ENCODE data around the gene RRN3.
"Not testable (repeated sequence)": the region's sequence is repeated elsewhere in the genome, so short reads cannot be mapped to it uniquely, and the experiment has no call there.

RRN3 gene

GRCh38 chr16:15130943-15131700 is 37.0 kb upstream of the RRN3 start:
- H3K4me3 Mint-ChIP-seq; H3K36me3 Mint-ChIP-seq; H3K4me1 Mint-ChIP-seq (ENCODE audit: low read depth); H3K27ac Mint-ChIP-seq; H3K9me3 Mint-ChIP-seq (ENCODE audit: low read depth); H3K27me3 Mint-ChIP-seq: not testable (repeated sequence)

DNA sequence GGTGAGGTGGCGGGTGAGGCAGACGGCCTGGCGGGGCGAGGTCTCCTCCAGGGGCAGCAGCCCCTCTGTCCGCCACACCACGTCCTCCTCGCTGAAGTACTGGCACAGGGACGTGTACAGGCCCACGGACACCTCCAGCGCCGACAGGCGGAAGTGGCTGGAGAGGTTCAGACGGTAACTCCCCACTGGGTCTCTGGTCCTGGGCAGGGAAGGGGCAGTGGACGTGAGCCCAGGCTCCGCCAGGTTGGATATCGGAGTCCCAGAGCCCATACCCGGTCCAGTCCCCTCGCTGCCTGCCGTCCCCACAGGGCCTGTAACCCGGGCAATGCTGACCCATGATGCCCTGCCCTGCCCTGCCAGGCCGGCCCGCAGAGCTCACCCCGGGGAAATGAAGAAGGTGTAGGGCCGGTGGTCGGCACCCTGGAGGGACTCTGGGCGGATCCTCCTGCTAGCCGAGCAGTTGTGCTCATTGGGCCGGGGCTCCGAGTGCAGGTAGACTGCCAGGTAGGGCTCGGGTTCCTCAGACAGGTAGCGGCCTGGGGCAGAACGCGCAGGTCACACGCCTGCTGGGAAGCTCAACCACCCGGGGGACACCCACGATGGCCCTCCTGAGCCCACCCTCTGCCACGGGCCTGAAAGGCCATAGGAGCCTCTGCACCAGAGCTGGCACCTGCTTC is 36.3 kb upstream of the RRN3 start:
- not testable (repeated sequence) for H3K27me3 Mint-ChIP-seq; H3K4me3 Mint-ChIP-seq; H3K36me3 Mint-ChIP-seq; H3K9me3 Mint-ChIP-seq (ENCODE audit: low read depth); H3K4me1 Mint-ChIP-seq (ENCODE audit: low read depth); H3K27ac Mint-ChIP-seq

GRCh38 chr16:15127641-15128425 is 33.8 kb upstream of the RRN3 start:
- H3K4me1 Mint-ChIP-seq (ENCODE audit: low read depth); H3K36me3 Mint-ChIP-seq; H3K9me3 Mint-ChIP-seq (ENCODE audit: low read depth); H3K27ac Mint-ChIP-seq; H3K4me3 Mint-ChIP-seq; H3K27me3 Mint-ChIP-seq: not testable (repeated sequence)

DNA sequence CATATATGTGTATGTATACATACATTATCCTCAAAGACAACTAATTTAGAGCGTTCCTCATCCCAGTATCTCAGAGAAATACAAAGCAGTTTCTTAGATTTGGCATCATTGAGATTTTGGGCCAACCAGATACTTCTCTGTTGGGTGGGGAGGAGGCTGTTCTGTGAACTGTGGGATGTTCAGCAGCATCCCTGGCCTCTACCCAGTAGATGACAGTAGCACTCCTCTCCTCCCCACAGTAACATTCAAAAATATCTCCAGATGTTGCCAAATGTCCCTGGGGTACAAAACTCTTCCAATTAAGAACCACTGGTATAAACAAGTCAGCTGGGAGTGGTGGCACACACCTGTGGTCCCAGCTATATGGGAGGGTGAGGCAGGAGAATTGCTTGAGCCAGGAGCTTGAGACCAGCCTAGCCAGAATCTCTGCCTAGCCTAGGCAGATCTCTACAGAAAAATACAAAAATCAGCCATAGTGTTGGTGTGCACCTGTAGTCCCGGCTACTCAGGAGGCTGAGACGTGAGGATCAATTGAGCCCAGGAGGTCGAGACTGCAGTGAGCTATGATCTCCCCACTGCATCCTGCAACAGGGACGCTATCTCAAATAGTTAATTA is 6.4 kb upstream of the RRN3 start:
- H3K36me3 Mint-ChIP-seq; H3K27me3 Mint-ChIP-seq; H3K4me3 Mint-ChIP-seq; H3K4me1 Mint-ChIP-seq (ENCODE audit: low read depth); H3K27ac Mint-ChIP-seq; H3K9me3 Mint-ChIP-seq (ENCODE audit: low read depth): not testable (repeated sequence)

- H3K4me3 Mint-ChIP-seq; H3K9me3 Mint-ChIP-seq (ENCODE audit: low read depth); H3K27me3 Mint-ChIP-seq; H3K36me3 Mint-ChIP-seq; H3K4me1 Mint-ChIP-seq (ENCODE audit: low read depth); H3K27ac Mint-ChIP-seq: not testable (repeated sequence)
Observed at GRCh38 chr16:15099366-15099909, 5.4 kb upstream of the RRN3 start.

GRCh38 chr16:15096583-15096972 is 2.5 kb upstream of the RRN3 start:
- H3K9me3 Mint-ChIP-seq (ENCODE audit: low read depth); H3K27ac Mint-ChIP-seq; H3K27me3 Mint-ChIP-seq; H3K36me3 Mint-ChIP-seq; H3K4me3 Mint-ChIP-seq: not testable (repeated sequence)
- peaks cover 20% of the 10 kb centered on the region for H3K4me1 Mint-ChIP-seq (ENCODE audit: low read depth)

DNA sequence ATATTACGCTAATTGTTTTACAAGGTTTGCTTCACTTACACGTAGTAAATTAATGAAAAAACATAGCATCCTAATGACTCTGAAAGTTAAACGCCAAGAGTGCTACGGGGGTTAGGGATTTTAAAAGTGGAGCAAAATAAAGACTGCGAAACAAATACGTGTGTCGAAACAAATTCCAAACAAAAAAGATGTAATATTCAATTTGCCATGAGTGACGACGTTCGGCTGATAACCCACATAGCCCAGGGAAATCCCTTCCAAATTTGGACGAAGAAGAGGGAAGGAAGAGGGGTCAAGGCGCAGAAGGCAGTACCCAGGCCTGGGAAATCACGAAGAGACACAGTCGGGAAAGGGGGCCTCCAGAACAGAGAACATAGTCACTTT is 509 bp downstream of the RRN3 start:
- H3K27me3 Mint-ChIP-seq; H3K36me3 Mint-ChIP-seq; H3K9me3 Mint-ChIP-seq (ENCODE audit: low read depth): not testable (repeated sequence)
- Mint-ChIP-seq H3K27ac (peak overlapping the region; percentile 97), H3K4me3 (peak overlapping the region; percentile 99), H3K4me1 (ENCODE audit: low read depth) (peaks cover 27% of the 10 kb centered on the region)

DNA sequence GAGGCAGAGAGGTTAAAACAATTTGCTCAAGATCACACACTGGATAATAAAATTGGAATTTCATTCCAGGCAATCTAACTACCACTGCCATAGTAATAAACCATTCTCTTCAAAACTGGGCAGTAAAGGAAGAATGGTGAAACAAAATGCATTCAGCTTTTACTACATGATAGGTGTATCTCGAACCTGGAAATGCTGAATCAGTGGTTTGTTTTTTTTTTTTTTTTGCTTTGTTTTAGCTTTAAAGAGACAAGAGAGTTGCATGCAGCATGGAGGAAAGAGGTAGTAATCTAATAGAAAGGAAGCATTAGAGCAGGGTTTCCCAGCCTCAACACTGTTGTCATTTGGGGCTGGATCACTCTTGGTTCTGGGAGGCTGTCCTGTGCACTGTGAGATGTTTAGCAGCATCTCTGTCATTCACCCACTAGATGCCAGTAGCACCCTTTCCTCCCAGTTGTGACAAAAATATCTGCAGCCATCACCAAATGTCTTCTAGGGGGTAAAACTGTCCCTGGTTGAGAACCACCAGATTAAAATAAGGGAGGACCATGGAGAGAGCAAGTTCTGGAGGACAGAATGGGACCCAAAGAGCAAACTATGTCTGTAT is 3.3 kb downstream of the RRN3 start:
- H3K27me3 Mint-ChIP-seq; H3K9me3 Mint-ChIP-seq (ENCODE audit: low read depth); H3K36me3 Mint-ChIP-seq; H3K4me3 Mint-ChIP-seq; H3K27ac Mint-ChIP-seq: not testable (repeated sequence)
- peaks cover 29% of the 10 kb centered on the region for H3K4me1 Mint-ChIP-seq (ENCODE audit: low read depth)

- not testable (repeated sequence) for H3K27ac Mint-ChIP-seq; H3K9me3 Mint-ChIP-seq (ENCODE audit: low read depth); H3K36me3 Mint-ChIP-seq; H3K4me1 Mint-ChIP-seq (ENCODE audit: low read depth); H3K4me3 Mint-ChIP-seq; H3K27me3 Mint-ChIP-seq
Observed at GRCh38 chr16:15082788-15083187, 11.3 kb downstream of the RRN3 start.

GRCh38 chr16:15080883-15081282 is 13.2 kb downstream of the RRN3 start:
- not testable (repeated sequence) for H3K27ac Mint-ChIP-seq; H3K9me3 Mint-ChIP-seq (ENCODE audit: low read depth); H3K36me3 Mint-ChIP-seq; H3K4me3 Mint-ChIP-seq; H3K4me1 Mint-ChIP-seq (ENCODE audit: low read depth); H3K27me3 Mint-ChIP-seq

- H3K4me1 Mint-ChIP-seq (ENCODE audit: low read depth); H3K27me3 Mint-ChIP-seq; H3K36me3 Mint-ChIP-seq; H3K4me3 Mint-ChIP-seq; H3K9me3 Mint-ChIP-seq (ENCODE audit: low read depth): not testable (repeated sequence)
- H3K27ac Mint-ChIP-seq = peak overlapping the region; percentile 66
Observed at GRCh38 chr16:15076161-15076560, 17.9 kb downstream of the RRN3 start.

DNA sequence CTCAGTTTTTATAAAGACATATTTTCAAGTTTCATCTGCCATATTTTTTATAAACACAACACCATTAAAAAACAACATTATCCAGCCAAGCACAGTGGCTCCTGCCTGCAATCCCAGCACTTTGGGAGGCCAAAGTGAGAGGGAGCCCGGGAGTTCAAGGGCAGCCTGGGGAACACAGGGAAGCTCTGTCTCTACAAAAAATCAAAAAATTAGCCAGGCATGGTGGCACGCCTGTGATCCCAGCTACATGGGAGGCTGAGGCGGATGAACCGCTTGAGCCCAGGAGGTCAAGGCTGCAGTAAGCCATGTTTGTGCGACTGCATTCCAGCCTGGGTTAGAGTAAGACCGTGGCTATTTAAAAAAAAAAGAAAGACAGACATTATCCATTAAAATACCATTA is 21.0 kb downstream of the RRN3 start:
- no peak overlapping the region for H3K4me3 Mint-ChIP-seq
- peaks cover 2% of the 10 kb centered on the region for H3K4me1 Mint-ChIP-seq (ENCODE audit: low read depth)
- H3K36me3 Mint-ChIP-seq = peaks cover 4% of the 10 kb centered on the region
- H3K27ac Mint-ChIP-seq = no peak overlapping the region
- no peaks in the 10 kb centered on the region for H3K27me3 Mint-ChIP-seq
- H3K9me3 Mint-ChIP-seq (ENCODE audit: low read depth) = no peaks in the 10 kb centered on the region

DNA sequence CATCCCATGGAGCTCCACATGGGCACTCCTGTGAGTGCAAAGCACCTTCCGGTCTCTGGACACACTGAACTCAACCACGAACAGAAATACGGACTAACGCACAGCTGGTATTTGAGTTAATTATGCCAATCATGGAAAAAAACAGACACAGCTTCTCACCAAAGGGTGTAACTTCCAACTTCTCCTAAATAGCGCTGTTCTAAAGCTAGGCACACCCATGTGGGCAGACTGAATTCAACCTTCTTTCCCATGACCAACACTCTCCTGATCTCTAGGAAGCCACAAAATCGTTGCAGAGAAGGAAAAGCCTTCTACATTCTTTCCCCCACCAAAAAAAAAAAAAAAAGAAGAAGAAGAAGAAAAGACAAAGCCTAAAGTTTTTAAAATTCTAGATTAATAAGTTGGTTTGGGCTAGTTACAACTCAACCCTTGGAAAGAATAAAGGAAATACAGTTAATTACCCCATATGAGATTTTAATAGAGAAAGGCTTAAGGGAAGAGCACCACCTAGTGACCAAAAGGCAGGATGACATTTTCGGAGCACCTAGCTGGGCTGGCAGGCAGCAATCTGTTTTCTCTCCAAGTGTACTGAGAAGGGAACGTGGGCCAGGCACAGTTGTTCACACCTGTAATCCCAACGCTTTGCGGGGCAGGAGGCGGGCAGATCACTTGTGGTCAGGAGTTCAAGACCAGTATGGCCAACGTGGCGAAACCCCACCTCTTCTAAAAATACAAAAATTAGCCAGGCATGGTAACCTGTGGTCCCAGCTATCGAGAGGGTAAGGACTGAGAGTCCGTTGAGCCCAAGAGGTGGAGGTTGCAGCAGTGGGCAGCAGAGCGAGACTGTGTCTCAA is 21.9 kb downstream of the RRN3 start:
- H3K27me3 Mint-ChIP-seq; H3K4me3 Mint-ChIP-seq; H3K4me1 Mint-ChIP-seq (ENCODE audit: low read depth); H3K9me3 Mint-ChIP-seq (ENCODE audit: low read depth); H3K27ac Mint-ChIP-seq; H3K36me3 Mint-ChIP-seq: not testable (repeated sequence)

DNA sequence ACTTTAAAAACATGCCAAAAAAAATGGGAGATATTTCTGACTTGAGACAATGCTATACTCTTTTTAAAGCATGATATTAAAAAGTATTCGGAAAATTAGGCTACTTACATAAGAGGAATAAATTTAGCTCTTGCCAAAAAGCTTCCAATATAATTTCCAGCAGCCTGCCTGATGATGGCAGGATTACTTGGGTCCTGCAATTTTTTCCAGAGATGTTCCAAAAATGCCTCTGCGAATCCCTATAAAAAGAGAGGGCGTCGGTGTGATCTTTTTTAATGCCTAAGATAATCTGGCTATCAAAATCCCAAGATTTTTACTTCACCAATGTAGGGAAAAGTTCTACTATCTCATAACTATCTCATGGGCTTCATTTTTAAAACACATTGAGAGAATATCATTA is 23.1 kb downstream of the RRN3 start:
- not testable (repeated sequence) for H3K27ac Mint-ChIP-seq; H3K36me3 Mint-ChIP-seq; H3K4me1 Mint-ChIP-seq (ENCODE audit: low read depth); H3K9me3 Mint-ChIP-seq (ENCODE audit: low read depth); H3K27me3 Mint-ChIP-seq; H3K4me3 Mint-ChIP-seq
